Mesangial cell (primary cell): ENCODE results near the gene NKG7. TPM values are rescaled to one million over a fixed set of nuclear protein-coding genes. Genes with fewer than 3 reads are reported as not detected.

Experiments used
- total RNA-seq: library from RNA; depleted of rRNA; stranded (reverse); fragments of >200 nt; gene quantifications from 2 replicates; pipeline ENCODE4 v1.2.3, GENCODE V29; 2015

NKG7 gene
- total RNA-seq, result not detected in 2 replicates

GRCh38 chr19:51372649-51373504 lies at the start of gene NKG7:
NKG7 (minus strand) TSS chr19:51372654; CDS start chr19:51372535, 119 bp downstream.

GRCh38 chr19:51417107-51417809 lies 44.8 kb upstream of the NKG7 start, which contains the start of gene SIGLEC10:
SIGLEC10 (minus strand) TSS chr19:51417642; CDS start chr19:51417581, 61 bp downstream.

GRCh38 chr19:51387924-51388389 lies 15.5 kb upstream of the NKG7 start, which contains the start of gene LIM2:
LIM2 (minus strand) TSS chr19:51387974; CDS start chr19:51387443, 531 bp downstream.

GRCh38 chr19:51368366-51369282 lies 3.8 kb downstream of the NKG7 start, which contains the start of gene CLDND2:
CLDND2 (minus strand) TSS chr19:51369003; CDS start chr19:51368577, 426 bp downstream.

GRCh38 chr19:51365965-51366388 lies 6.5 kb downstream of the NKG7 start, which contains the start of gene ETFB:
ETFB (minus strand) TSS chr19:51366388; CDS start chr19:51366326, 62 bp downstream.

GRCh38 chr19:51341976-51342580 lies 30.4 kb downstream of the NKG7 start, which contains the start of gene VSIG10L:
VSIG10L (minus strand) TSS chr19:51342139; CDS start chr19:51342124, 15 bp downstream.

Other genes starting within 250 kb of the NKG7 start
- gene SIGLEC9, start 247.7 kb downstream of the NKG7 start, total RNA-seq, result not detected in 2 replicates
- gene SIGLEC7, start 230.4 kb downstream of the NKG7 start, total RNA-seq, result not detected in 2 replicates
- gene CD33, start 147.6 kb downstream of the NKG7 start, total RNA-seq, result not detected in 2 replicates
- gene SIGLECL1, start 121.6 kb downstream of the NKG7 start, total RNA-seq, result not detected in 2 replicates
- gene IGLON5, start 61.0 kb downstream of the NKG7 start, total RNA-seq, result not detected in 2 replicates
- 0.33 and 0.76 TPM in 2 replicates for gene VSIG10L, start 30.5 kb downstream of the NKG7 start, total RNA-seq
- gene ETFB, start 6.3 kb downstream of the NKG7 start, total RNA-seq, result 37.6 and 48.7 TPM in 2 replicates
- gene CLDND2, start 3.7 kb downstream of the NKG7 start, total RNA-seq, result not detected in 2 replicates
- gene LIM2, start 15.3 kb upstream of the NKG7 start, total RNA-seq, result not detected in 2 replicates
- gene C19orf84, start 17.9 kb upstream of the NKG7 start, total RNA-seq, result not detected in 2 replicates
- not detected in 2 replicates for gene SIGLEC10, start 45.0 kb upstream of the NKG7 start, total RNA-seq
- gene SIGLEC8, start 85.8 kb upstream of the NKG7 start, total RNA-seq, result not detected in 2 replicates
- not detected in 2 replicates for gene CEACAM18, start 105.9 kb upstream of the NKG7 start, total RNA-seq
- not detected in 2 replicates for gene SIGLEC12, start 129.1 kb upstream of the NKG7 start, total RNA-seq
- not detected in 2 replicates for gene SIGLEC6, start 159.0 kb upstream of the NKG7 start, total RNA-seq
- gene ZNF175, start 198.6 kb upstream of the NKG7 start, total RNA-seq, result 1.6 and 2.4 TPM in 2 replicates